Smooth muscle cell (in vitro differentiated cells): ENCODE measurements around the gene NCKAP1. TPM values are rescaled to one million over a fixed set of nuclear protein-coding genes. Genes with fewer than 3 reads are reported as not detected.

Experiments
- DNase-seq: peaks from one replicate; lab custom pipeline; 2025; ENCODE audit not compliant: unreplicated experiment; lab: John Stamatoyannopoulos, UW
- H2AFZ ChIP-seq: fragments of 200-600 bp; sonication (generic); 2 replicates; pipeline ENCODE4 v1.6.0; 2016; ENCODE audit warnings: antibody characterized with exemption, low read depth, mild to moderate bottlenecking
- H3F3A ChIP-seq: fragments of 200-600 bp; sonication (generic); 2 replicates; pipeline ENCODE4 v1.6.0; 2017; ENCODE audit warnings: antibody characterized with exemption, low read depth
- H3K27ac ChIP-seq: fragments of 200-600 bp; sonication (generic); 2 replicates; pipeline ENCODE4 v1.5.1; 2016; ENCODE audit warnings: low read depth, mild to moderate bottlenecking
- H3K27me3 ChIP-seq: fragments of 200-600 bp; sonication (generic); 2 replicates; pipeline ENCODE4 v1.6.1; 2016; ENCODE audit warnings: low read depth, mild to moderate bottlenecking
- H3K36me3 ChIP-seq: fragments of 200-600 bp; sonication (generic); 2 replicates; pipeline ENCODE4 v1.5.1; 2016; ENCODE audit warnings: low read depth
- H3K4me1 ChIP-seq: fragments of 200-600 bp; sonication (generic); 2 replicates; pipeline ENCODE4 v1.5.1; 2016; ENCODE audit warnings: low read depth
- H3K4me2 ChIP-seq: fragments of 200-600 bp; sonication (generic); 2 replicates; pipeline ENCODE4 v1.6.0; 2016; ENCODE audit warnings: mild to moderate bottlenecking
- H3K4me3 ChIP-seq: fragments of 200-600 bp; sonication (generic); 2 replicates; pipeline ENCODE4 v1.5.1; 2016; ENCODE audit warnings: mild to moderate bottlenecking
- H3K79me2 ChIP-seq: fragments of 200-600 bp; sonication (generic); 2 replicates; pipeline ENCODE4 v1.6.0; 2016; ENCODE audit warnings: low read depth, mild to moderate bottlenecking
- H3K9ac ChIP-seq: fragments of 200-600 bp; sonication (generic); 2 replicates; pipeline ENCODE4 v1.6.0; 2016; ENCODE audit warnings: low read depth
- H3K9me3 ChIP-seq: fragments of 200-600 bp; sonication (generic); replicated peaks from 2 replicates; pipeline ENCODE4 v1.5.1; 2016; ENCODE audit warnings: low read depth
- H4K20me1 ChIP-seq: fragments of 200-600 bp; sonication (generic); 2 replicates; pipeline ENCODE4 v1.6.0; 2016; ENCODE audit warnings: low read depth
- CTCF ChIP-seq: fragments of 200-600 bp; sonication (generic); IDR thresholded peaks from 2 replicates; pipeline ENCODE4 v1.5.1; 2017; ENCODE audit warnings: borderline replicate concordance, mild to moderate bottlenecking, antibody characterized with exemption; ENCODE audit not compliant: insufficient read depth, poor library complexity, severe bottlenecking
- WGBS: methylation state at CpG from one replicate; pipeline ENCODE4 v1.1.7; 2016; ENCODE audit warnings: low lambda C conversion rate; 5-methylcytosine and 5-hydroxymethylcytosine counted together
- polyA plus RNA-seq: library from polyadenylated mRNA; unstranded; fragments of >200 nt; fragmentation: Nextera tagmentation; extraction: Ambion mirVana; gene quantifications from 2 replicates; pipeline ENCODE4 v1.2.1, GENCODE V29; 2016
- total RNA-seq: library from RNA; depleted of rRNA; stranded (reverse); fragments of >200 nt; gene quantifications from 2 replicates; pipeline ENCODE4 v1.2.3, GENCODE V29; 2014

Gene NCKAP1
- total and polyA plus RNA-seq, 2 experiments from 2014 or later, result 54.2 to 209 TPM

GRCh38 chr2:182980115-182980514 is 58.1 kb downstream of the NCKAP1 start:
- Histone ChIP-seq H3K27ac (no peak overlapping the region), H3K9me3 (no peaks in the 10 kb centered on the region), H3K79me2 (peaks cover 24% of the 10 kb centered on the region), H4K20me1 (peaks cover 21% of the 10 kb centered on the region), H3K36me3 (peaks cover 29% of the 10 kb centered on the region), H3K4me1 (no peaks in the 10 kb centered on the region), H3K4me2 (no peak overlapping the region), H3F3A (peaks cover 15% of the 10 kb centered on the region), H3K27me3 (no peaks in the 10 kb centered on the region), H3K4me3 (no peak overlapping the region), H2AFZ (no peak overlapping the region), H3K9ac (no peak overlapping the region)
- no peak for DNase-seq
- TF ChIP-seq CTCF, result peak; percentile 65

GRCh38 chr2:182977463-182977862 is 60.8 kb downstream of the NCKAP1 start:
- H3K36me3 ChIP-seq, result peaks cover 41% of the 10 kb centered on the region
- H3K4me1 ChIP-seq, result no peaks in the 10 kb centered on the region
- DNase-seq, result no peak
- peaks cover 15% of the 10 kb centered on the region for H4K20me1 ChIP-seq
- peaks cover 39% of the 10 kb centered on the region for H3K79me2 ChIP-seq
- TF ChIP-seq CTCF, result no peak
- H3F3A ChIP-seq, result peaks cover 5% of the 10 kb centered on the region
- no peak overlapping the region for H2AFZ ChIP-seq
- no peak overlapping the region for H3K9ac ChIP-seq
- H3K27me3 ChIP-seq, result no peaks in the 10 kb centered on the region
- H3K9me3 ChIP-seq, result no peaks in the 10 kb centered on the region
- no peak overlapping the region for H3K27ac ChIP-seq
- WGBS, result 100% methylated on average over 1 of the region's 1 CpG
- H3K4me2 ChIP-seq, result no peak overlapping the region
- H3K4me3 ChIP-seq, result no peak overlapping the region

- TF ChIP-seq CTCF, result no peak
- no peaks in the 10 kb centered on the region for H3F3A ChIP-seq
- H3K27me3 ChIP-seq, result no peaks in the 10 kb centered on the region
- peaks cover 67% of the 10 kb centered on the region for H3K79me2 ChIP-seq
- no peaks in the 10 kb centered on the region for H3K4me1 ChIP-seq
- no peak for DNase-seq
- H3K4me2 ChIP-seq, result no peak overlapping the region
- H3K4me3 ChIP-seq, result no peak overlapping the region
- H3K36me3 ChIP-seq, result peaks cover 46% of the 10 kb centered on the region
- no peak overlapping the region for H2AFZ ChIP-seq
- no peak overlapping the region for H3K27ac ChIP-seq
- 85% methylated on average over 1 of the region's 1 CpG for WGBS
- no peaks in the 10 kb centered on the region for H3K9me3 ChIP-seq
- no peak overlapping the region for H3K9ac ChIP-seq
- H4K20me1 ChIP-seq, result peaks cover 25% of the 10 kb centered on the region
These were observed 64.6 kb downstream of the NCKAP1 start for GRCh38 chr2:182973441-182974352.

- Histone ChIP-seq H3K36me3 (peaks cover 45% of the 10 kb centered on the region), H3F3A (no peaks in the 10 kb centered on the region), H3K9ac (no peak overlapping the region), H3K9me3 (no peaks in the 10 kb centered on the region), H3K4me2 (no peak overlapping the region), H2AFZ (no peak overlapping the region), H4K20me1 (peaks cover 35% of the 10 kb centered on the region), H3K4me3 (no peak overlapping the region), H3K27me3 (no peaks in the 10 kb centered on the region), H3K79me2 (peaks cover 66% of the 10 kb centered on the region), H3K27ac (no peak overlapping the region), H3K4me1 (no peaks in the 10 kb centered on the region)
- 98% methylated on average over 3 of the region's 3 CpGs for WGBS
- TF ChIP-seq CTCF, result no peak
- no peak for DNase-seq
These were observed 65.7 kb downstream of the NCKAP1 start for GRCh38 chr2:182972548-182972942.
